Activated B cell treated with CpG ODN at 0.5 μM for 24 hours (primary cell): ENCODE measurements around the gene NLRP7. TPM values are rescaled to one million over a fixed set of nuclear protein-coding genes. Genes with fewer than 3 reads are reported as not detected.

Experiments
- ATAC-seq: fragments of 200-7000 bp; cut with Tn5 transposase; one replicate; pipeline ENCODE4 v1.10.0; 2021; ENCODE audit warnings: low read depth, mild to moderate bottlenecking, moderate library complexity
- CTCF ChIA-PET: fragments of 350-600 bp; sonication (Branson Sonifier 250); formaldehyde crosslinking; loops from one replicate; lab custom pipeline; 2021; ENCODE audit warnings: antibody characterized with exemption; lab: Charles Lee
- POLR2A ChIA-PET: fragments of 350-600 bp; sonication (Branson Sonifier 250); formaldehyde crosslinking; loops from one replicate; lab custom pipeline; 2021; ENCODE audit warnings: antibody characterized with exemption; lab: Charles Lee
- DNase-seq: peaks from one replicate; pipeline ENCODE4 v3.0.0; 2022
- H3K27ac Mint-ChIP-seq: one replicate; pipeline ENCODE4 v1.8.0; 2020; ENCODE audit warnings: mixed read lengths
- H3K27me3 Mint-ChIP-seq: one replicate; pipeline ENCODE4 v1.8.0; 2021; ENCODE audit warnings: mixed read lengths
- H3K36me3 Mint-ChIP-seq: one replicate; pipeline ENCODE4 v1.8.0; 2021; ENCODE audit warnings: low read depth, mixed read lengths
- H3K4me1 Mint-ChIP-seq: one replicate; pipeline ENCODE4 v1.8.0; 2021; ENCODE audit warnings: mixed read lengths
- H3K4me3 Mint-ChIP-seq: one replicate; pipeline ENCODE4 v1.8.0; 2020; ENCODE audit warnings: mild to moderate bottlenecking, mixed read lengths
- H3K9me3 Mint-ChIP-seq: one replicate; pipeline ENCODE4 v1.8.0; 2020; ENCODE audit warnings: mixed read lengths
- CTCF ChIP-seq: fragments of 200-600 bp; IDR thresholded peaks from one replicate; pipeline ENCODE4 v1.8.0; 2022; ENCODE audit warnings: antibody characterized with exemption, mild to moderate bottlenecking
- intact Hi-C: fragments of 100-400 bp; cut with micrococcal nuclease; formaldehyde crosslinking; loops from one replicate; pipeline ENCODE4 v1.15.1; 2024
- total RNA-seq: library from RNA; stranded (reverse); gene quantifications from 2 replicates; pipeline ENCODE4 v1.2.3, GENCODE V29; 2022

The NLRP7 gene
- total RNA-seq, 1 donor from 2014 or later, result 0.33 TPM

GRCh38 chr19:54877471-54877870, 69.9 kb downstream of the NLRP7 start:
- CTCF ChIA-PET, result no interaction called here
- peaks cover 21% of the 10 kb centered on the region for H3K27me3 Mint-ChIP-seq

GRCh38 chr19:54875506-54875905, 71.8 kb downstream of the NLRP7 start:
- no peak for TF ChIP-seq CTCF
- H3K4me3 Mint-ChIP-seq, result no peak overlapping the region
- POLR2A ChIA-PET, result no interaction called here
- peaks cover 3% of the 10 kb centered on the region for H3K4me1 Mint-ChIP-seq
- ATAC-seq (no peak), DNase-seq (no peak)
- peaks cover 17% of the 10 kb centered on the region for H3K27me3 Mint-ChIP-seq
- H3K9me3 Mint-ChIP-seq, result no peaks in the 10 kb centered on the region
- intact Hi-C loops, result no loop called here
- CTCF ChIA-PET, result no interaction called here
- no peaks in the 10 kb centered on the region for H3K36me3 Mint-ChIP-seq
- no peak overlapping the region for H3K27ac Mint-ChIP-seq

More at GRCh38 chr19:54877471-54877870, 69.9 kb downstream of the NLRP7 start:
- H3K4me3 Mint-ChIP-seq, result no peak overlapping the region
- H3K36me3 Mint-ChIP-seq, result no peaks in the 10 kb centered on the region
- H3K9me3 Mint-ChIP-seq, result no peaks in the 10 kb centered on the region
- no peak overlapping the region for H3K27ac Mint-ChIP-seq
- ATAC-seq, result no peak
- intact Hi-C loops, result no loop called here
- DNase-seq, result no peak
- POLR2A ChIA-PET, result no interaction called here
- peaks cover 3% of the 10 kb centered on the region for H3K4me1 Mint-ChIP-seq
- no peak for TF ChIP-seq CTCF

GRCh38 chr19:54873990-54874389, 73.3 kb downstream of the NLRP7 start, which contains the start of gene FCAR:
Gene FCAR (plus strand): TSS chr19:54874235. CDS start chr19:54874290, 55 bp downstream.
- CTCF ChIA-PET, result no interaction called here
- TF ChIP-seq CTCF, result no peak

More at GRCh38 chr19:54873990-54874389, 73.3 kb downstream of the NLRP7 start, which contains the start of gene FCAR:
- Mint-ChIP-seq H3K36me3 (no peaks in the 10 kb centered on the region), H3K27ac (no peak within 1 kb of the TSS), H3K4me3 (no peak within 1 kb of the TSS), H3K27me3 (peaks cover 11% of the 10 kb centered on the region), H3K9me3 (no peaks in the 10 kb centered on the region), H3K4me1 (peaks cover 3% of the 10 kb centered on the region)
- intact Hi-C loops, result no loop called here
- ATAC-seq (no peak), DNase-seq (no peak)
- POLR2A ChIA-PET, result no interaction called here

Other genes with a start within 250 kb of the NLRP7 start
- gene KIR3DL3, start 223.1 kb downstream of the NLRP7 start, total RNA-seq, result not detected in 2 replicates
- not detected in 2 replicates for gene KIR2DL3, start 209.0 kb downstream of the NLRP7 start, total RNA-seq
- gene KIR2DL1, start 177.7 kb downstream of the NLRP7 start, total RNA-seq, result not detected in 2 replicates
- gene KIR2DL4, start 143.9 kb downstream of the NLRP7 start, total RNA-seq, result not detected in 2 replicates
- not detected in 2 replicates for gene KIR3DL1, start 131.1 kb downstream of the NLRP7 start, total RNA-seq
- not detected in 2 replicates for gene KIR2DS4, start 114.9 kb downstream of the NLRP7 start, total RNA-seq
- gene KIR3DL2, start 97.1 kb downstream of the NLRP7 start, total RNA-seq, result not detected in 2 replicates
- 0.20 TPM in 1 of 2 replicates, not detected in the other for gene FCAR, start 73.3 kb downstream of the NLRP7 start, total RNA-seq
- gene NCR1, start 41.4 kb downstream of the NLRP7 start, total RNA-seq, result not detected in 2 replicates
- 28.9 and 31.7 TPM in 2 replicates for gene NLRP2, start 18.8 kb upstream of the NLRP7 start, total RNA-seq
- gene GP6, start 90.7 kb upstream of the NLRP7 start, total RNA-seq, result not detected in 2 replicates
- 10.3 and 12.4 TPM in 2 replicates for gene RDH13, start 115.6 kb upstream of the NLRP7 start, total RNA-seq
- gene EPS8L1, start 128.3 kb upstream of the NLRP7 start, total RNA-seq, result 0.38 and 1.0 TPM in 2 replicates
- gene PPP1R12C, start 170.1 kb upstream of the NLRP7 start, total RNA-seq, result 115 and 139 TPM in 2 replicates
- not detected in 2 replicates for gene TNNT1, start 201.7 kb upstream of the NLRP7 start, total RNA-seq
- not detected in 2 replicates for gene TNNI3, start 210.2 kb upstream of the NLRP7 start, total RNA-seq
- gene DNAAF3, start 219.1 kb upstream of the NLRP7 start, total RNA-seq, result not detected in 2 replicates
- not detected in 2 replicates for gene SYT5, start 232.8 kb upstream of the NLRP7 start, total RNA-seq